CD4-positive, alpha-beta T cell treated with Interleukin-2 at 100 ng/mL for 4 hours (primary cell): ENCODE data around the gene RPS2.

Source experiments
- DNase-seq: peaks from one replicate; pipeline ENCODE4 v3.0.0-alpha.2; 2020; ENCODE audit warnings: low spot score

RPS2 gene

DNA sequence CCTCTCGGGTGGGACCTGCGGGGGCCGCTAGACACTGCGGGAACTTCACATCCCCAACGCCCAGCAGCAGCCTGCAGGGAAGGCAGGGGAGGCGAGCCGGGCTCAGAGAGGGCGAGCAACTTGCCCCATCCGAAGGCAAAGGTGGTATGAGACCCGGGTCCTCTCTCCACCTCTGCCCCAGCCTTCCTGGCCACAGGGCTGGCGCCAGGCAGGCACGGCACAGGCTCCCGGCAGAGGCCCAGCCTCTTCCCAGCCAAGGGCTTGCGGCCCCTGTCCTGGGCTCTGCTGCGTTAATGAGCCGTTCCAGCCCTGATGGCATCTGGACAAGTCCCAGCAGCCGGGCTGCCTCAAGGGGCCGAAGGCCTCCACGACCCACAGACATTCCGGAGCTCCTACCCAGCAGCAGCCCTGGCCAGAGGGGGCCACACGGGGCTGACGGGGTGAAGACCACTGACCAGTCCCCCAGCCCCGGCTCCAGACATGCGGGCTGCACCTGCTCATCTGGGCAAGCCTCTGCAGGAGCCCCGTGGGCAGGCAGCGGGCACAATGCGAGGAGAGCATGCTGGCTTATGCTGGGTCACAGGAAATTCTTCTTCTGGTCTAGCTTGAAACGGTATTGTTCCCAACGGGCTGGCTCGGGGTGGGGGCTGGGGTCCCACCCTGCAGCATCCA is 45.2 kb downstream of the RPS2 start:
- no peak for DNase-seq

DNA sequence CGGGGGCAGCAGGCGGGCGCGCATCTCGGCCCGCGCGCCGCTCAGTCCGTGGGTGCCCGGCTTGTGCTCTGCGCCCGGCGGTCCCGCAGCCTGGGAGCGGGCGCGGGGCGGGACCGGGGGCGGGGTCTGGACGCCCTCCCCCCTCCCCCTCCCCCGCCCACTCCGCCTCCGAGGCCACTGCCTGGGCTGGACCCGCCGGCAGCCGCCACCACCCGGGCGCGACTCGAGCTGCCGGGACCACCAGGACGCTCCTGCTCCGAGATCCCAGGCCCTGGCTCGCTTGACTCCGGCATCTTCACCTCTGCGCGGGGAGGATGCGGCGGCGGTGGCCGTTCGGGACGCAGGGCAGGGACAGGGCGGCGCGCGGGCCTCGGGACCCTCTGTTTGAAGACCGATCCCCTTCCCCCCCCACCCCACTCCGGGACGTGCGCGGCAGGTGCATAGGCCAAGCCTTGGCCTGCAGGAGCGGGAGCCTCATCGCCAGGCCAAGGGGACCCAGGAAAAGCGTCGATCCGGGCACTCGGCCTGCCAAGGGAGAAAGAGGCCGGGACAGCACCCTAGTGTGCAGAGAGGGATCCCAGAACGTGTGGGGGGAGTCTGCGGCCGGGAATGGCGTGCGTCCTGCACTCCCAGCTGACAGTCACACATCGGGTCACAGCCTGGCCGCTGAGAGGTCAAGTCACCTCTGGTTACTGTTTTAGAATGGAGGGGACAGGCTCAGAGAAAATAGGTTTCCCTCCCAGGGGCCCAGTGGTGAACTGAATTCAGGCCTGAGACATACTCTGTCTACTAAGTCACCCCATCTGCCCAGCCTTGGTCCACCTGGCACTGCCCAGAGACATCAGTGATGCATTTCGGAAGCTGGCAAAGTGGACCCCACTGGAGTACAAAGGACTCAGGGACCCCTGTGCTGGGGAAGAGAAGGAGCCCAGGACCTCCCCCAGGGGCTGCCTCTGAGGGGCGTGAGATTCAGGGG is 46.0 kb downstream of the RPS2 start, which contains the start of gene HS3ST6:
TSS of gene HS3ST6 (minus strand) at position 65 of the 976 bp plus-strand sequence. CDS start 92 bp downstream, outside the sequence.
- DNase-seq = no peak

GRCh38 chr16:1917665-1918350 is 46.8 kb downstream of the RPS2 start:
- DNase-seq = no peak

DNA sequence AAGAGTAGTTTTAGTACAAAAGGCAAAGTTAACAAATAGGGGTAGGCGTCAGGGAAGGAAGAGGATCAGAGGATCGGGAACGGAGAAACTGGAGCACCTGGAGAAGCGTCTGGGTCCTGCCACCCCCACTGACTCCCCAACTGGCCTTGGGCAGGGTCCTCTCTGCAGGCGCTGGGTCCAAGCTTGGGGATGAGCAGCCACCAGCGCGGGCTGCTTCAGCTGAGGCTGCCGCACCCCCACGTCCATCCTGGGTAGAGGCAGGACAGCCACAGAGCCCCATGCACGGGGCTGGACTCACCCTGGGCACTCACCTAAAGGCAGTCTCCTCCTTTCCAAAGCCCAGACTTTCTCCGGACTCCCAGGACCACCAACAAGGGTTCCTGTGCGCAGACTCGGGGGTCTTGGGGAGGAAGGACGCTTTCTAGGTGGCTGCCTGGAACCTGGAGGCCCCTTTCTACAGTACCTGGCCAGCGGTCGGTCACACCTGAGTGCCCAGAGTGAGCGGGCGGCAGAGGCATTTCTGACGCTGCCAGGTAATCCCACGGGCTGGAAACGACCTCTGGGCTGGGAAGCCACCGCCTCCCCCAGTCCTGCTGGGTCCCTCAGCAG is 47.5 kb downstream of the RPS2 start:
- no peak for DNase-seq

GRCh38 chr16:1916640-1916990 is 48.0 kb downstream of the RPS2 start:
- DNase-seq = no peak

DNA sequence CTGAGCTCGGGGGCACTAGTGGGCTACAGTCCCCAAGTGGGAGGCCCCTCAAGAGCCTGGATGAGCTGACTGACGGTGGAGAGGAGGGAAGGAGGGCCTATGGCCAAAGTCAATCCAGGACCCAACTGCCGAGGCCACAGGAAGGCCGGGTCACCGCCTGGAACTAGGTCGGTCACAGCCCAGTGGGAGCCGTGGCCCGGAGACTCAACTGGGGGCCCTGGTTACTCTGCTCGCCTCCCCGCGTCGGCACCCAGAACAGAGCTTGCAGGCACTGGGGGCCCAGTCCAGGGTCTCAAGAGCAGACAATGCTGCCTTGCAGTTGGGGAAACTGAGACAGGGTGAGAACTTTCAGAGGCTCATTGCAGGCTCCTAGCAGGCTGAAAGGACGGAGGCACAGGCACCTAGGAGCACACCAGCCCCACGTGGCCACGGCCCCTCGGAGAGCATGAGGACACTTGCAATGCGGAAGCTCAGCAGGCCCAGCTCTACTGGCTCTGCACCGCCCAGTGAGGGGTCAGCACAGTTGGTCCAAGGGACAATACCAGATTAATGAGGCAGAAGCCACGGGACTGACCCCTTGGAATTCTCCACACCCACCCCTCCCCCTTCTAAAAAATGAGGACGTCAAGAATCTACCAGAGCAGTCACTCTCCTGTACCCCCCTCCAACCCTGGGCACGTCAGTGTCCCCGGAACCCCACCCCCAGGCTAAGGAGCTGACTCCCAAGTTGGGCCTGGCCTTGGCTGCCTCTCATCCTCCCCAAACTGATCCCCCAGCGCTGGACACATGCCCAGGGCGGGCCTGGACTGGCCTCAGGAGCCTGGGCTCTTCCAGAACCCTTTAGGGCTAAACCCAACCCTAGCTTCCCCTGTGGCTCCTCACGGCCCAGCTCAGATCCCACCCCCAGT is 48.6 kb downstream of the RPS2 start:
- no peak for DNase-seq

DNA sequence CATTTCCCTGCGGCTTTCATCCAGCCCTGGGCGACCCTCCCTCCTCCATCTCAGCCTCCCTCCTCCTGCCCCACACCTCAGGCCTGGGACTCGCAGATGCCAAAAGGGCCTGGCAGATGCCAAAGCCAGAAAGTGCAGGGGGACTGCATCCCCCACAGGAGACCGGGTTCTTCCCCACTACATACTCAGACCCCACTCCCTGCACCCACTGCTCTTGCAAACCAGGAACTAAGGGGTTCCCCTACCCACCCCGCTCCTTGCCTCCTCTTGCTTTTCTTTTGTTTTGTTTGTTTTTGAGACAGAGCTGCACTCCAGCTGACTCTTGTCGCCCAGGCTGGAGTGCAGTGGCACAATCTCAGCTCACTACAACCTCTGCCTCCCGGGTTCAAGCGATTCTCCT is 49.6 kb downstream of the RPS2 start:
- no peak for DNase-seq

DNA sequence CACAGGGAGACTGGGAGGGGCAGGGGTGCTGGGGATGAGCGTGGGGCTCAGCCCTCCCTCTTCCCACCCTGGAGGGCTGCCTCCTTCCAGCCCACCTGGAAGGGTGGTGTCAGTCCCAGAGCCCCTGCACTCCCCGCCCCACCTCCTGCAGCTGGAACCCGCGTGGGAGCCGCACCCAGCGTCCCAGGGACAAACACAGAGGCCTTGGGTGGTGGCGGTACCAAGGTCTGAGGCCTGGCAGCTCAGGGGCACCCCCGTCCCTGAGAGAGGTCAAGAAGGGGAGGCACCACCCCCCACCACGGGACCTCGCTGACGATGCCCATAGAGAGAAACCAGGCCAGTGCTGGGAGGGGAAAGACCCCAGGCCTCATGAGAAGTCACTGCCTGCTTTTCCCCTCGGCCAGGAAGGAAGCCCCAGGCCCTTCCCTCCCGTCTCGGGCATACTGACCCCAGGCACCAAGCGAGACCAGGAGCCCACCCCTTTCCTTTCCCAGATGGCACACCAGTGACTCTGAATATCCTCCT is 50.5 kb downstream of the RPS2 start:
- DNase-seq = no peak

GRCh38 chr16:1913327-1914083 is 51.1 kb downstream of the RPS2 start:
- no peak for DNase-seq

DNA sequence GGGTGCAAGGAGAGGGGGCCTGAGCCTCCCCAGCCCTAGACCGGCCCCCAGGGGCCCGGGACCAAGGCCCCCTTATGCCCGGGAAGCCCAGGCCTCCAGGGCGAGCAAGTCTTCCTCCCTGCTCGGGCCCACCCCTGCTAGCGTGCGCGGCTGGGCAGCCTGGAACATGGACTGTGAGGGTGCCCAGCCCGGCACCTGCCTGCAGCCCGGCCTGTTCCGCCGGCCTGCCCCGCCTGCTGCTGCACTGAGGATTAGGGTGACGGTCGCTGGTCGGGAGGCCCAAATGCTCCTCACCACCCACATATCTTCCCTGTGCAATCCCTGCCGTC is 52.4 kb downstream of the RPS2 start:
- DNase-seq = no peak
